H4 (cell line): Measurements from ENCODE around the gene TAC1. TPM values are rescaled to one million over a fixed set of nuclear protein-coding genes. Genes with fewer than 3 reads are reported as not detected.
"Not testable (repeated sequence)": the region's sequence is repeated elsewhere in the genome, so short reads cannot be mapped to it uniquely, and the experiment has no call there.

Source experiments
- DNase-seq: peaks from one replicate; pipeline ENCODE4 v3.0.0-alpha.2; 2015; ENCODE audit warnings: low spot score
- total RNA-seq: library from RNA; depleted of rRNA; stranded (reverse); fragments of >200 nt; shearing (Covaris generic); gene quantifications from 2 replicates; pipeline ENCODE4 v1.2.3, GENCODE V29; 2014; rRNA removed

The TAC1 gene, protein sequence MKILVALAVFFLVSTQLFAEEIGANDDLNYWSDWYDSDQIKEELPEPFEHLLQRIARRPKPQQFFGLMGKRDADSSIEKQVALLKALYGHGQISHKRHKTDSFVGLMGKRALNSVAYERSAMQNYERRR
- 9.2 and 11.1 TPM in 2 replicates for total RNA-seq

DNA sequence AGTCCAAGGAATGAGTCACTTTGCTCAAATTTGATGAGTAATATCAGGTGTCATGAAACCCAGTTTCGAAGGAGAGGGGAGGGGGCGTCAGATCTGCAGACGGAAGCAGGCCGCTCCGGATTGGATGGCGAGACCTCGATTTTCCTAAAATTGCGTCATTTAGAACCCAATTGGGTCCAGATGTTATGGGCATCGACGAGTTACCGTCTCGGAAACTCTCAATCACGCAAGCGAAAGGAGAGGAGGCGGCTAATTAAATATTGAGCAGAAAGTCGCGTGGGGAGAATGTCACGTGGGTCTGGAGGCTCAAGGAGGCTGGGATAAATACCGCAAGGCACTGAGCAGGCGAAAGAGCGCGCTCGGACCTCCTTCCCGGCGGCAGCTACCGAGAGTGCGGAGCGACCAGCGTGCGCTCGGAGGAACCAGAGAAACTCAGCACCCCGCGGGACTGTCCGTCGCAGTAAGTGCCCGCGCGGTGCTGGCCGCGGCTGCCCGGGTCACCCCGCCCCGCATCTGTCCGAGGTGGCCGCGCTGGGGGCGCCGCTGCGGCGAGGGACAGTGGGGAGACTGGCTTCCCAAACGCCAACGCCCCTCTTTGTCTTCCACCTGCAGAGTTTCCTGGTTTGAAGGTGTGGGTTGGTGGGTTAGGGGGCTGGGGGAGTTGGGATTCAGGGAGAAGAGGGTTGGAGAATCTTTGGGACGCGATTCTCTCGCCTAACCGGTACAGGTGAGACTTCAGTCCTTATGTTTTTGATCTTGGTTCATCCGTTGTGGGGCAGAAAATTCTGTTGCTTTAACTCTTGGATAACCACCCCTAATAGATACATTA is at the start of gene TAC1:
Gene TAC1 (plus strand): TSS at position 351 of the 829 bp plus-strand sequence. CDS start 527 bp downstream, outside the sequence.
- peak; percentile 23 for DNase-seq

DNA sequence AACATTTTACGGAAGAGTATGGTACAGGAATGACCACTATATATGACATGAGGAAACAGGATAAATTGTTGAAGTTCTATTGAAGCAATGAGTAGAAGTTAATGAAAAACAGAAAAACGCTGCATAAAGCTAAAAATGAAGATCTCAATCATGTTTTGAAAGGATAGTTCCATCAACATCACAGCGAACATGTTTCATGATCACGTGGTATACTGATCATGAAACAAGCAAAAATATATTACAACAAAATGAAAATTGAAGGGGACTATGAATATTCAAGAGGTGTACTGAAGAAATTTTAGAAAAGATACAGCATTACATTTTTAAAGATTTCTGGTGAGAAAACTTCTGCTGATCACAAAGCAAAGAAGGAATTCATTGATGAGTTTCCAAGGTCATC is 45.9 kb upstream of the TAC1 start:
- no peak for DNase-seq

DNA sequence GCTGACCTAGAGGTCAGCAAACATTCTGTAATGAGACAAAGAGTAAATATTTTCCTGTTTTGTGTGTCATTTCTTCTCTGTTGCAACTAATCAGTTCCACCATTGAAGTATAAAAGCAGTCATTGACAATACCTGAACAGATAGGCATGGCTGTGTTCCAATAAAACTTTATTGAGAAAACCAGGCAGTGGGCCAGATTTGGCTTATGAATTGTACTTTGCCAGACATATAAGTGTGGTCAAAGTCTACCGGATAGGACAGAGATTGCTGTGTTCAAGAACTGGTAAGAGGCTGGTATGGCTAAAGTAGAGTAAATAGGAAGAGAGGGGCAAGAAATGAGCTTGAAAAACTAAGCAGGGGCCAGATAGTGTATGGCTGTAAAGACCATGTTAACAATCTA is 38.3 kb upstream of the TAC1 start:
- DNase-seq, result no peak

DNA sequence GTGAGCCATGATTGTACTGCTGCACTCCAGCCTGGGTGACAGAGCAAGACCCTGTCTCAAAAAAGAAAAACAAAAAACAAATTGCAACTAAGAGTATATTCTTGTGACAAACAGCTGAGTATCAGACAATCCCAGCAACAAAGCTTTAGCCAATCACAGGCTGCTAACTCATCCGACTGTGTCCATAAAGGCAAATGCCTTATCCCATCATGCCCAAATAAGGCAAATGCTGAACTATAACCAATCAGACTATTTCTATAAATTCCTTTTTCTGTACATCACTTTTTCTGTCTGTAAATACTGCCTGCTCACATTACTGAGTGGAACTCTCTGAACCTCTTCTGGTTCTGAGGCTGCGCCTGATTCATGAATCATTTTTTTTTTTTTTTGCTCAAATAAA is 37.5 kb upstream of the TAC1 start:
- no peak for DNase-seq

DNA sequence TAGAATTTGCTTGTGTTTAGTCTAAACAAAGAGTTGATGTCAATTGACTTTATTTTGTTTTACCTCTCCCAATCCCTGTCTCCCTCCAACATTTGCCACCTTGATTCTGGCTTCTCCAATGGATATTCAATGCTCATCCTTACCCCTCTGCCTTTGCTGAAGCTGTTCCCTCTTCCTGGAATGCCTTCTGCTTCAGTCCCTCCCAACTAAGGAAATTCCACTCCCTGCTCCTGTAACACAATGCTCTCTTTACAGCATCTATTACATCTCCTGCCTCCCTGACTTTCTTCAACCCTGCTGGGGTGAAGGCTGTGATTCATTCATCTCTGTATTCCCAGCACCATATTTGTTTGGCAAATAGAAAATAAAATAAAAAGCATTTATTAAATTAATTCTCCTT is 34.5 kb upstream of the TAC1 start:
- DNase-seq, result no peak

DNA sequence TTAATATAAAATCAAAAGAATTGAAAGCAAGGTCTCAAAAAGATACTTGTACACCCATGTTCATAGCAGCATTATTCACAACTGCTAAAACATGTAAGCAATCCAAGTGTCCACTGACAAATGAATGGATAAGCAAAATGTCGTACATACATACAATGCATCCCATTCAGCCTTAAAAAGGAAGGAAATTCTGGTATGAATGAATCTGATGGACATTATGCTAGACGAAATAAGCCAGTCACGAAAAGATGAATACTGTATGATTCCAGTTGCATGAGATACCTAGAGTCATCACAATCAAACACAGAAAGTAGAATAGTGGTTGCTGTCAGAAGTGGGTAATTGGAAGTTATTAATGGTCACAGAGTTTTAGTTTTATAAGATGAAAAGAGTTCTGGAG is 9.5 kb upstream of the TAC1 start:
- no peak for DNase-seq

DNA sequence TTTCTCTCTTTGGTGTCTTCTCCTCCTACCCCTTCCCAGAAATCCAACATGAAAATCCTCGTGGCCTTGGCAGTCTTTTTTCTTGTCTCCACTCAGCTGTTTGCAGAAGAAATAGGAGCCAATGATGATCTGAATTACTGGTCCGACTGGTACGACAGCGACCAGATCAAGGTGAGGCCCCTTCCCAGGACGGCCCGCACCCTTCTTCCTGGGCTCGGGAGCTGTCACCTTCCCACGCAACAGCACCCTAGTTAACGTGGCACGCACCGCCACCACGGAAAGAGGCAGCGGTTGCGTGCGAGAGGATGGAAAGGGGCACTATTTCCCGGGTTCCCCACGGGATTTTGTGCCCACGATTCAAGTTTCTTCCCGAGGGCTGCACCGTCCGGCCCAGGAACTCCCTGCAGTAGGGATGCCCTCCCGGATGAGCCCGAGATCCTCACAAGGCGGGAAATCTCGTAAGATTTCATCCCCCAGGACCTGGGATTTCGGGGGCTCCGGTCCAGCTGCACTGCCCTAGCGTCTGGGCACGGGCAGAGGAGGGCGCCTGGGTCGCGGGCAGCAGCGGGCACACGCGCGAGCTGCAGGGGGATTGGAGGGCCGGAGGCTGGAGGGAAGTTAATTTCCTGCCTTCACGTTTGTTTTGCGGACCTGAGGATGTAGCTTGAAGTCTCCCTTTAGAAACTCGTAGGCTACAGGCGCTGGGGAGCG is 834 bp downstream of the TAC1 start:
- DNase-seq, result no peak

DNA sequence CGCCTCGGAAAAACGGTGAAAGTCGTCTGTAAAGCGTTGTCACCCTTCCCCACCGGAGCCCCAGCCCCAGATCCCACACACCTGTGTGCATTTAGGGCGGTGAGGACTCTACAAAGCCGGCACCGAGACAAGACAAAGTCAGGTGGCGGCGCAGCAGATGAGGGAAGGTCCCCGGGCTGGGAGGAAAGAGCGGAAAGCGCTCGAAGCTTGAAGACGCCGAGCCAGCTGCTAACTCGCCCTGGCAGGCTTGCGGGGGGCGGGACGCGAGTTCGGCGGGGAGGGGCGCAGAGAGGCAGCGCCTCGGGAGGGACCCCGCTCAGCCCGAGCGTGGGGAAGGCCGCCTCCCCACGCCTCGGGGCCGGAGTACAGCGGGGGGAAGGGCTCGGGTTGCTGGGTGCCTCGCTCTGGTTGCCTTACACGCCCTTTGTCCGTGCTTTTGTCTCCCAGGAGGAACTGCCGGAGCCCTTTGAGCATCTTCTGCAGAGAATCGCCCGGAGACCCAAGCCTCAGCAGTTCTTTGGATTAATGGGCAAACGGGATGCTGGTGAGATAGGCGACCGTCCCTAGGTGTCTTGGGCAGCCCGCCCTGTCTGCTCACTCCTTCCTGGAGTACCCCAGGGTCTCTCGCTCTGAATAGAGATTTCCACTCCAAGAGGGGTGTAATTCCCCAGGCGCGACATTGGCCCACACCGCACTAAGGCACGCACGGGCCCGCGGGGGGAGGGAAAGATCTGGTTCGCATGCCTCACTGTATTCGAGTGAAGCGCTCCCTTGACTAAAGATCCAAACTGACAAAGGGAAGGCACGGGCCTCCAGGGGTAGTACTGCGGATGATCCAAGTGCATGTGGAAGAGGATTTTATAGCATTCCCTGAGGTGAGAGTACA is 1.6 kb downstream of the TAC1 start:
- DNase-seq, result no peak

DNA sequence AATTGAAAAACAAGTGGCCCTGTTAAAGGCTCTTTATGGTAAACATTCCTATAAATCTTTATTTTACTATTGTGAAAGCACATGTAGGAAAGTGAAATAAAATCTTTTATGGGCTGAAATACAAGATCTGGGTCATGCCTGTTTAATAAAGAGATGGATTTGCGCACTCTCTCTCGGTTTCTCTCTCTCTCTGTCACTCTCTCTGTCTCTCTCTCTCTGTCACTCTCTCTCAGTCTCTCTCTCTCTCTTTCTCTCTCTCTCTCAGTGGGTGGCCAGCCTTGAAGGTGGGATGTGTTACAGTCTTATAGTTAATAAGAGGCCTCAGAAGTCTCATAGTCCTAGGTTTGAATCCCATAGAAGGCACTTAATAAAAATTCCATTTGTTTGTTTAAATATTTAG is 2.4 kb downstream of the TAC1 start:
- DNase-seq, result no peak

DNA sequence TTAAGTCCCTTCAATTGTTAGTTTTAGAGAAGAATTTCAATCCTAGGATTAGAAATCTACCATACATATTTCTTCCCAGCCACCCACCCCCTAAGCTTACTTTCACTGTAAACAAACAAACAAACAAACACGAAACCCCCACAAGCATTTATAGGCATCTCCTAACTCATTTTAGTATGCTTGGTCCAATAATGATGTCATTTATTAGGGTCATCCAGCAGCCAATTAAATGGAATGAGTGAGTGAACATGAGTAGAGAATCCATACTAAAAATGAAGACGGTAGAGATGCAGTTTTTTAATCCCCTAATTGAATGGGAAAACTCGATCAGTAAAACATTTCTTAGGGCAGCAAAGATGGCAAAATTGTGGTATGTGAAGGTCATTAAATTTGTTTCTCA is 3.2 kb downstream of the TAC1 start:
- DNase-seq, result no peak

DNA sequence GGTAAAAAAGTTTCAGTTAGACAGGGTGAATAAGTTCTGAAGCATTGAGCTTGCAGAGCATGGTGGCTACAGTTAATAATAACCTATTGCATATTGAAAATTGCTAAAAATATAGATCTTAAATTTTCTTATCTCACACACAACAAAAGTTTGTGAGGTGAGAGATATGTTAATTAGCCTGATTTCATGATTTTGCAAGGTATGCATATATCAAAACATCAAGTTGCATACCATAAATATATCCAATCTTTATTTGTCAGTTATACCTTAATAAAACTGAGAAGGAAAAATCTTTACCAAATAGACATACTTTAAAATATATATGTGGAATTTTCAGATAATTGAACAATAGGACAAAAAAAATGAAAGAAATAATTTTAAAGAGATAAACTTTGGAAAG is 16.6 kb downstream of the TAC1 start:
- DNase-seq, result no peak

DNA sequence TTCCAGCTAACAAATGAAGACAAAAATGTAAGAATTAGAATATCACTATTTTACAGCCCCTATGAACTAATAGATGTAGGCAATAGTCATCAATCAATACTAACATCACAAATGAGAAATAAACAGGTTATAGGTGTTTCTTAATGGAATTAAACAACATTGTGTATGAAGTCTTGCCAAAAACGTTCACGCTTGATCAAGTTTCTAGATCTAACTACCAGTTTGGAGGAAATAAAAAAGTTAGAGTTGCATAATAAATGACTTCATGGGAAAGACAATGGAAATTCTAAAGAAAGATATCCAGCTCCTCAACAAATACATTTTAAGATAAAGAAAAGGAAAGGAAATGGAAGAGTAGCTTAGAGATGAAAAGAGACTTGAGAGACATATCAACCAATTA is 19.7 kb downstream of the TAC1 start:
- no peak for DNase-seq

DNA sequence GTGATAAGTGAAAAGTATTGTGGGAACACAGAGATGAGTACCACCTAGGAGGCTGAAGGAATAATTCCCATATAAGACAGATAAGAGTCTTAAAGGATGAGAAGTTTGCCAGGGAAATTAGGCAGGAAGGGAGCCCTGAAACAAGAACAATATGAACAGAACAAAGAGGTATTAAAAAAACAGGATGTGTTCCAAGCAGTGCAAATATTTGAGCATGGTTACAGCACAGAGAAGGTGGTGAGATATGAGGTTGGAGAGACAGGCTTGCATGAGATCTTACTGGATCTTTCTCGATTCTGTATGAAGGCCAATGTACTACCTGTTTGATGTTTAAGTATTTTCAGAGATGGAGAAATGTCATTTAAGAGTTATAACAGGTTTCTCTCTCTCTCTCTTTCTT is 20.3 kb downstream of the TAC1 start:
- DNase-seq, result no peak

DNA sequence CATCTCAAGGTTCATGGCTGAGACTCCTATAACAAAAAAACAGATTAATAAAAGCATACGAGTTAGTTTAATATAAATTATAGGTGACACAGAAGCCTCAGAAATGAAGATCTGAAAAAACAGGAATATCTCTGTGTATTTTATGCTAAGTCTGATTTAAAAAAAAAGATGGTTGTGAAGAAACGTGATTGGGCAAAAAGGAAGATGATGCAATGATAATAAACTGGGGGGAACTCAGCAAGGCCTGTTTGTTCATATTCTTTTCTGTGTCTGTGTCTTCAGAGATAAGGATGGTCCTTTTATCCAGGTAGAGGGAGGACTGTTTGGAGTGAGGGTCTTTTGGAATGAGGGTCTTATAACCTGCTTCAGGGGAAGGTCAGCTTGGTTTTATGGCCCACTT is 25.9 kb downstream of the TAC1 start:
- no peak for DNase-seq

DNA sequence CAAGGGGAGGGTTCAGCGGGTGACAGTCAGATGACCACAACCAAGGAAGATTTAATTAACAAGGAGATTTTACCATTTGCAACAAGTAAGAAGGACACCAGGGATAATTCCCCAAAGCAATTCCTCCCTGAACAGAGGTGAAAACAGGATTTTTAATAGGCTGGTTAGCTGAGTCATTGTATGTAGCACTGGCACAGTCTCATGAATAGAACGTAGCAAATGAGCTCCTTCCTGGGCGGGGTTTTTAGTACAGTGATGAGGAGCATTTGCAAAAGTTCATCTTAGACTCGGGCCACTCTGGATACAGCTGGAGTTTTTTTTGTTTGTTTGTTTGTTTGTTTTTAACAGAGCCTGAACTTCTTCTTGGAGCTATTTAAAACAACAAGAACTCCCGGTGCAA is 39.0 kb downstream of the TAC1 start:
- peak; percentile 73 for DNase-seq

DNA sequence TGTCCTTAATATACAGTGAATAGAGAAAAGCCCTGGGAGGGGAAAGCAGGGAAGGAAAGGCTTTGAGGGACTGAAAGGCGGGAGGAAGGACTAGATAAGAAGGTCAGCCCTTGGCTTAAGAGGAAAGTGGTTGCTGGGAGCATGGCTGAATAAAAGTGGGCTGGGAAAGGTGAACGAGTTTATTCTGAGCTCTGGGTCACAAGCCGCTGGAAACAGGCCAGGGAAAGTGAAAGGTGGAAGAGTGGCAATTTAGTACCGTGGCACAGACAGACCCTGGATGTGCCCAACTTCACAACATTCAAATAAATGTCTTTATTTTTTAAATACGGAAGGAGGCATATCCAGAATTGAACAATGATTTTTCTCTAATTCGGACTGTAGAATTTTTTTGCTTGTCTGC is 39.7 kb downstream of the TAC1 start:
- DNase-seq, result no peak

DNA sequence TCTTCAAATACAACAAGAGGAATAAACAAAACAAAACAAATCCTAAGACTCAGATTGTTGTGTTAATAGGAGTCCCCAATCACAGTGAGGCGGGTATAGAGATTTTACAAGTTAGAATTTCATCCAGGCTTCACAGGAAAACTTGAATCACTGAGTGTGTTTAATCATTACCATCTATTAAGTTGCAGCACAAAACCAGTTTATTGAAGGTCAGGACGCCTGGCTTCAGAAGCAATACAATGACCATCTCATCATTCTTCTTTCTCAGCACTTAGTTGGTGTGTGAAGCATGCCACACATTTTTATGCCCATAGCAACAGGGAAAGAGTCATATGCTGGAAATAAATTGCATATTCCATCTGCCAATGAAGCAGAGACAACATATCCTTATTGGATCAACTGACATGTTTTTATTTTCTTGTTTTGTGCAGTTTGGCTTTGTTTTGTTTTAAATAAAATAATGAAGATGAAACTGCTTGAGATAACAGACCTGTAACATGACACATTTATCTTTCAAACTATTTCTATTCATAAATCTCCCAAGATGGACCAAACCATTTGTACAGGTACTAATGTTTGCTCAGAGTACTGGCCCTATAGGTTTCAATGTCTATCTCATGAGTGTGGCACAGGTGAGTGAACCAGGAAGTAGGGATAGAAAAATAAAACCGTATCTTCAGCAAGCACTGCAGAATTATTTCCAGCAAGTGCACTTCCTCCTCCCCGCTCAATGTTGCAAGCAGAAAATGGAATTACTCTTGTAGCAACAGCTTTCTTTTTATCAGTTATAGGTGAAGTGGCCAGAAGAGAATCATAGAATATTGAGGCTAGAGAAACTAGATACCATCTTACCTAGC is 40.4 kb downstream of the TAC1 start:
- no peak for DNase-seq

DNA sequence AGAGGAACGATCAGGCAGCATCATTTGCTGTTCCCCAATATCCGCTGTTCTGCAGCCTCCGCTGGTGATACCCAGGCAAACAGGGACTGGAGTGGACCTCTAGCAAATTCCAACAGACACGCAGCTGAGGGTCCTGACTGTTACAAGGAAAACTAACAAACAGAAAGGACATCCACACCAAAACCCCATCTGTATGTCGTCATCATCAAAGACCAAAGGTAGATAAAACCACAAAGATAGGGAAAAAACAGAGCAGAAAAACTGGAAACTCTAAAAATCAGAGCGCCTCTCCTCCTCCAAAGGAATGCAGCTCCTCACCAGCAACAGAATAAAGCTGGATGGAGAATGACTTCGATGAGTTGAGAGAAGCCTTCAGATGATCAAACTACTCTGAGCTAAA is 54.5 kb downstream of the TAC1 start:
- not testable (repeated sequence) for DNase-seq
